GM21529 (cell line): ENCODE measurements around the gene LMAN2.
"Not testable (repeated sequence)": the region's sequence is repeated elsewhere in the genome, so short reads cannot be mapped to it uniquely, and the experiment has no call there.

Source experiments
- ATAC-seq: cut with Tn5 transposase; IDR thresholded peaks from one replicate; pipeline ENCODE4 v1.9.1; 2021; ENCODE audit not compliant: unreplicated experiment

LMAN2 gene

DNA sequence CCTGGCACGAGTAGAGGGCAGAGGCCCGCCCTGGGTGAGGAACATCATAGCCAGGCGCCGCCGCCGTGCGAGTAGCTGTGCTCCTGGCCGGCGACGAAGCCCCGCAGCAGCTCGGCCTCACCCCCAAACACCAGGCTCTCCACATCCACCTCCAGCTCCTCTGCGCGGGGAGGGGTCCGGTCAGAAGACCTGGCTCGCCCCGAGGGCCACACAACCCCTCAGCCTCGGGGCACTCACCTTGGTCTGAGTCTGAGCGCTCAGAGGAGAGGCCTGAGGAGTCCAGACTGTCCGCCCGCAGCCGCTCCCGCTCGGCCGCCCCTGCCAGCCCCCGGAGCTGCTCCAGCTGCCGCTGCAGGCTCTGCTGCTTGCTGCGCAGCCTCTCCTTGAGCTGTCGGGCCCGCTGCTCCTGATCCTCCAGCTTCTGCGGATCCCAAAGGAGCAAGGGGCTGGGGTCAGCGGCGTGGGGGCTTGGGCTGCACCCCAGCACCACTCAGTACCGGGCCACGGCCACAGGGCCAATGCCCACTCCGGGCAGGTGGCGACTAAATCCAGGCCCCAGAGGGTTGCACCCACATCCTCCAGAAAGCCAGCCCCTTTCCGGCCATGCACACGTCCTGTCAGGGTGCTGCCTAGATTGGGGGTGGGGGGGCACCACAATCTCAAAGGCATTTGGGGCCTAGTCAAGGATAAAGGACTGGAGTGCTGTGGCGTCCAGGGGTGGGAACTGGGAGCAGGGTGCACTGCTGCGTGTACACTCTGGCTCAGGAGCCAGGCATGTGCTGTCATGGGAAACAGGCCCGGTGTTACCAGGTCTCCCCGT, 43.7 kb downstream of the LMAN2 start:
- ATAC-seq: no peak

DNA sequence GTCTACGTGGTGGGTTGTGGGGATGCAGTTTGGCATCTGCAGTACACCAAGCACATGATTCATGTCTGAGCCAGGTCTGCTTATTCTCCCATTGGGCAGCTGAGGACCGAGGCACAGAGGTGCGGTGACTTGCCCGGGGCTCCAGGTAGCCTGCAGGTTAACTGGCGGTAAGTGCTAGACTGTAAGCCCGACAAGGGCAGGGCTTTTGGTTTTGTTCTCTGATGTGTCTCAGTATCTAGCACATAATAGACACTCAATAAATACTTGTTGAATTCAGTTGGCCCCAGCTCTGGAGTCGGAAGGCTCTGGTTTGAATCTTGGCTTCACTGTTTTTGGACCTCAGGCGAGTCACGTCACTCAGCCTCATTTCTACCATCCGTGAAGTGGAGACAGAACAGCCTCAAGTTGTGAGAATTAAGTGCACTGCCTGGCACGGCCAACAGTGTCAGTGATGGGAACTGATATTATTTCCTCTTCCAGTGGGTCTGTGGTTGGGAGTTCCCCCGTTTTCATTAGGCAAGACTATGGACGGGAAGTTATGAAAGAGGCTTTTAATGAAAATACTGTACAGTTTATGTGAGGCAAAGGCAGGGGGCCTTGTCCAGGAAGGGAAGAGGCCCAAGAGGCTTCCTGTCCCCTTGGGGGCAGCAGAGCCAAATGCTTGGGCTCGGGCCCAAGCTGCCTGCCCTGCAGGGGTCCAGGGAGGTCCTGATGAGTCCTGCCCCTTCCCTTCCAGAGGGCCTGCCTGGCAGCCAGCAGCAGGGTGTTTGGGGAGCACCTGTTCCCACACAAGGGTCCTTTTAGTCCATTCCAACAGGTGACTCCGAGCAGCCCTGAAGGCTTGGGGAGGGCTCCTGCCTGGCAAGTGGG, 44.6 kb downstream of the LMAN2 start:
- ATAC-seq: no peak

DNA sequence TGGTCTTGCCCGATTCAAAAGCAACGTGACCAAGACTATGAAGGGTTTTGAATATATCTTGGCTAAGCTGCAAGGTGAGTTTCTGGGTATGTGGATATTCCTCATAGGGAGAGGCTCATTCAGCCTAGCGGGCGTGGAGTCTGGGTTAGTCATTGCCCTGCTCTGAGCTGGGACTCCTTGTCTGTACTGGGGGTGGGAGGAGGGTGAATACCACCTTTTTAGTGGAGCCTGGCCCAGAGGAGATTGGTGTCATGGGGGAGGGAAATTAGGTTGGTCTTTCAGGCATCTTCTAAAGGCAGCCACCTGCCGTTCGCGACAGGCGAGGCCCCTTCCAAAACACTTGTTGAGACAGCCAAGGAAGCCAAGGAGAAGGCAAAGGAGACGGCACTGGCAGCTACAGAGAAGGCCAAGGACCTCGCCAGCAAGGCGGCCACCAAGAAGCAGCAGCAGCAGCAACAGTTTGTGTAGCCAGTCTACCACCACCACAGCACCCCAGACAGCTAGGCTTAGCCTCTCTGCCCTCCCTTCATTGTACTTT, 45.3 kb downstream of the LMAN2 start:
- ATAC-seq: not testable (repeated sequence)

DNA sequence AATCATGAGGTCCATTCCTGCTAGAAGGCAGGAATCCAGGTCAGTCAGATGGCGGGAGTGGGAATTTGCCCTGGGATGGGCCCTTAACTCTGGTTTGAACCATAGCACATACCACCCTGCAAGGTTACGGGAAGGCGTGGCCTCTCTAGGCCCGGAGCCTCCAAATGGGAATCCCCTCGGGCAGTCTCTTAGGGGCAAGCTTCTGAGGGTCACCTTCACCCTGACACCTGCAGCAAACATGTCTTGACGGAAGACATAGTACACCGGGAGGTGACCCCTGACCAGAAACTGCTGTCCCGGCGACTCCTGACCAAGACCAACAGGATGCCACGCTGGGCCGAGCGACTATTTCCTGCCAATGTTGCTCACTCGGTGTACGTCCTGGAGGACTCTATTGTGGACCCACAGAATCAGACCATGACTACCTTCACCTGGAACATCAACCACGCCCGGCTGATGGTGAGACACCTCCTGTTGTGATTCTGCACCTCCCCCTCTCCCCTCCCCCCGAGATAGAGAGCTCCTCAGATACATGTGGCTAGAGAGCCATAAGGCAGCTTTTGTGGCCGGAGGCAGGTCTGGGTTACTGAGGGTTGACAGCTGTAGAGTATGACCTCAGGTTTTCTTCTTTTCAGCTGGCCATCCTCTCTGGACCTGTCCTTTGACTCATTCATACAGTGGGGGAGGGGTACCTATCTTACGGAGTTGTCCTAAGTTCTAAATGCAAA, 46.9 kb downstream of the LMAN2 start:
- no peak for ATAC-seq

DNA sequence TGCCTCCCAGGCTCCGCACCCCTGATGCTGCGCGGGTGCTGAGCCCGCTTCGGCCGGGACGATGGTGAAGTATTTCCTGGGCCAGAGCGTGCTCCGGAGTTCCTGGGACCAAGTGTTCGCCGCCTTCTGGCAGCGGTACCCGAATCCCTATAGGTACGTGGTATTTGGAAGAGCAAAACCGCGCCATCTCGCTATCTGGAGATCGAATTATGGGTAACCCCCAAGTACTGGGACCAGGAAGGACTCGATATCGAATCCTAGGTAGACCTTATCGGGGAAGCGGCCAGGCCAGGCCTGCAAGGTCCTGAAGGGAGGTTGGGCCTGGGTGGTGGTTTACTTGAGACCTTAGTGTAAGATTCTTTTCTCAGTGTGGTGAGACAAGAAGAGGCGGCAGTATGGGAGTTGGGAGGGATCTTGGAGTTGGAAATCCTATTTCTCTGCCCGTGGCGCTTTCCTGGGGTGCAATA, 47.5 kb downstream of the LMAN2 start:
- no peak for ATAC-seq

DNA sequence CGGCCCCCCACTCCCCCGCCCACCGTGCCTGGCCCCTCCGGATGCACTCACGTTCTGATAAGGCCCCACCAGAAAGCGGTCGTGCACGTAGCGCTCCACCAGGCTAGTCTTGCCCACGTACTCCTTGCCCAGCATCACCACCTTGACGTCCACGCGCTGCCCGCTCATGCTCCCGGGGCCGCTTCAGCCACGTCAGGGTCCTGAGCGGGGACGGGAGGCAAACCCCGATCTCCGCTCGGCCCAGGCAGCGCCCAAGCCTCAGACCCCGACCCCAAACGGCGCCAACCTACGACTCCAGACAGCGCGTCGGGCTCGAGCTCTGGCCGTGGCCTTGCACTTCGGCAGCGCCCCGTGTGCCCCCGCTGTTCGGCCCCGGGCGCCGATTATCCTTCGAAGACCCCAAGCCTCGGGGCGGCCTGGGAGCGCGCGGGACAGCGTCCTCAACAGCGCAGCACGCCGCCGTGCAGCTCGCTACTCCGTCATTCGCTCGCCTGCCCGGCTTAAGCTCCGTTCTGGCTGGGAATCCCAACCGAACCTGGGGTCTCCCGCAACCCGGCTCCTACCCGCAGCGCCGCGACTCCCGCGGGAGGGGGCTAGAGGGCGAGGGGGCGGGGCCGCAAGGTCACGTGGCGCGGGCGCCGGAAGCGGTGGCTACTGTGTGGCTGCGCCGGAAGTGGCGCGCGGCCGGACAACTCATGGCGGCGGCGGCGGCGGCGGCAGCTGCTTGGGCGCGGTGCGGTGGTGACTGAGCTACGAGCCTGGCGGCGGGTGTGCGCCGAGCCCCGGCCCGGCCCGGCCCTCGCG, 48.1 kb downstream of the LMAN2 start, which contains the start of the genes PRELID1 and RAB24:
Gene PRELID1 (plus strand): TSS at position 679 of the 804 bp plus-strand sequence. CDS start 187 bp downstream, outside the sequence.
Gene RAB24 (minus strand): TSS at position 599 of the 804 bp plus-strand sequence. CDS start 431 bp downstream, at position 168.
- ATAC-seq: peak; percentile 47

DNA sequence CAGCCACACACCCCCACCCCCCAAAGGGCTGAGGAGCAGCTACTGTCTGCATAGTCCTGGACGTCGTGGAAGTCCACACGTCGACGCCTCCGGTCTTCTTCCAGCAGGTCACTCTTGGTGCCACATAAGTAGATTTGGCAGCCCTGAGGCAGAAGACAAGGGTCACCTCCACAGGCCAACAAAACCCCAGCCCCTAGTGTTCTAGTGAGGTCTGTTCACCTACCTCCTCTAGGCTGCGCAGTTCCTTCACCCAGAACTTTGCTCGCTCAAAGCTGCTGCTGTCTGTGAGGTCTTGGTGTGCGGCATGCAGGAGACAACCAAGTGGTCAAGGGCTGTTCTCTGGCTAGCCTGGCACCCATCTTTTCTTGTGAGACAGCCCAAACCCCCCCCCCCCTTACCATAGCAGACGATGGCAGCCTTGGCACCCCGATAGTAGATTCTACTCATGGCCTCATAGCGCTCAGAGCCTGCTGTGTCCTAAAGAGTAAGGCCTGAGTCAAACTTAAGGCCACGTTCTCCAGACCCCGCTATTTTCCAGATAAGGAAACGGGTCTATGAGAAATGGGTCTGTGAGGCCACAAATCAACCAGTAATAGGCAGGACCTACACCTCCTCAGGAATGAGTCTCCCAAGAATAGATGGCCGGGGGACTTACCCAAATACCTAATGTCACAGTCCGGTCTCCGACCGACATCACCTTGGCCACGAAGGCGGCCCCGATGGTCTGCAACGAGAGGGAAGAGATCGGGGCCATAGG, 48.9 kb downstream of the LMAN2 start:
- ATAC-seq: no peak

DNA sequence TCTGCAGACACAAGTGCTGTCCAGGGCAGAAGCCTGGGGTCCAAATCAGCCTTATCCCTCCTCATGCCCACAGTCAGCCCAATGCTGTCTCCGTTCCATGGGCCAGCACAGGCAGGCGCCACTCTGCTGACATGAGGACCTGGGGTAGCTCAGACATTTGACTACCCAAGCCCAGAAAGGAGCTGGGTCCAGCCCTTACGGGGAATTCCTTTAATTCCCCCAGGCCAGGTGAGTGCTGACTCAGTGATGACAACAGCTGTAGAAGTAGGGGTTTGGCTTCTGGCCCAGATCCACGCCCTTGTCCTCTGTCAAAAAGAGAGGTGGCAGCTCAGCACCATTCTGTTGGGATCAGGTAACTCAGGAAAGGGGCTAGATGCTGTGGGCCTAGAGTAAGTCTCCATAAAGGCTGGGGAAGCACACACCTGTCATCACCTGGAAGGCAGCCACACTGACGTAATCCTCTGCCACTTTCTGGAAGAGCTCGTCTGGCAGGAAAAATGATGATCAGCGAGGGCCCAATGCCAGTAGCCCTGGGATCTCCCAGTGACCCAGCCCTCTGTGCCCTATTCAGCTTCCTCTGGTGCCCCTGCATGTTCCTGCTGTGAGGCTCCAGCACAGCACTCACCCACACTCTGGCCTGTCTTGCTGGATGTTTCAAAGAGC, 49.8 kb downstream of the LMAN2 start:
- no peak for ATAC-seq

DNA sequence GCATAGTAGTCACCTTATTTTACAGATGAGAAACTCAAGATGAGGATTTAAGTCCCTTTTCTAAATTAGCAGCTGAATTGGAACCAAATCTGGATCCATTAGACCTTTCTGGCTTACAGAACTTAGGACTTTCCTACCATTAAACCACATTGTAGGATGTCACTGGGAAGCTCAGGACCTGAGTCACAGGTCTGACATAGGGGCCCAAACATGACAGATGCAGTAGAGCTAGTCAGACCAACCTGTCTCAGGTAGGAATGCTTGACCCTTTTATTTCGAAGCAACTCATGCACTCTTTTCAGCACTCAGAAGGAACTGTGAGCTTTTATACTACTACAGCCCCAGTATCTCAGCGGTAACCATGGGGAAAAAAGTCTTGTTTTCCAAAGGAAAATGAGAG, 50.5 kb downstream of the LMAN2 start:
- no peak for ATAC-seq

DNA sequence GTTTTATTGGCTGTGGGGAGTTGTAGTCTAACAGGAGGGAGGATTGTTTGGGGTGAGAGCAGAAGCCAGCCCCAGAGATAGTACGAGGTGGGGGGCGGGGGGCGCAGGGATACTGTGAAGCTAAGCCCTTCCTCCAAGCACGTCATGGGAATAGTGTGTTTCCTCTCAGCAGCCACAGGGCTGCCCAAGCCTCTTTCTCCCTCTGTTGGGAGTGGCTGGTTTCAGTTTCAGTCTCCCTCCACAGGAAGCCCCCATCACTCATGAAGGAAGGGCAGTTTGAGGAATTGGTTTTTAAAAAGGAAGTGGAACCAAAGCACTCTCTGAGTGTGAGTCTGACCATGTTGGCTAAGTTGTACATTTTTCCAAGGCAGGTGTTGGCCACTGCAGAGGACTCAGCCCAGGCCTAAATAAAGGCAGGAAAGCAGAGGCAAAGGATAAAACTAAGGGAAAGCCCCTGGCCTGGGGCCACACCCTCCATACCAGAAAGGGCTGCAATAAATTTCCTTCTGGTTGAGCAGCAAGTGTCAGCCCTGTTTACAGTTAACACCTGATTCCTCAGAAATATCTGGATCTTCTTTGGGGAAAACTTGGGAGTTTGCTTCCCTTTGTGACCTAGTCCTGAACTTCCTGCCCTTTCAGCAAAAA, 51.1 kb downstream of the LMAN2 start:
- ATAC-seq: peak; percentile 49

DNA sequence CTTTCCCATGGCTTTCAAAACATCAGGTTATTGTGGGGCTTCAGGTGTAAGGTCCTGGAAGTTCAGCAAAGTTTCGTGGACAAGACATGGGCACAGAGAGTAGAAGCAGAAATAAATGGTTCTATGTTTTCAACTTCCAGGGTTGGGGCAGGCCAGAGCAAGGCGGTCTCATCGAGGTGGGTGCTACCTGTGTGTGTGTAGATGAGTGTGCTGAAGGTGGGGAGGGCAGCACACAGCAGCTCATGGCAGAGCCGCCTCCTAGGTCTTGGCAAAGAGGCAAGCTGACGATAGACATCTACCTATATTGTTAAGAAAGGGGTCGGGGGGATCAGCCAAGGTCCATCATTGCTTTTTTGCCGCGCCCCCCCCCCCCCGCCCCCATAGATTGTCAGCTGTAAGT, 51.8 kb downstream of the LMAN2 start:
- ATAC-seq: no peak

DNA sequence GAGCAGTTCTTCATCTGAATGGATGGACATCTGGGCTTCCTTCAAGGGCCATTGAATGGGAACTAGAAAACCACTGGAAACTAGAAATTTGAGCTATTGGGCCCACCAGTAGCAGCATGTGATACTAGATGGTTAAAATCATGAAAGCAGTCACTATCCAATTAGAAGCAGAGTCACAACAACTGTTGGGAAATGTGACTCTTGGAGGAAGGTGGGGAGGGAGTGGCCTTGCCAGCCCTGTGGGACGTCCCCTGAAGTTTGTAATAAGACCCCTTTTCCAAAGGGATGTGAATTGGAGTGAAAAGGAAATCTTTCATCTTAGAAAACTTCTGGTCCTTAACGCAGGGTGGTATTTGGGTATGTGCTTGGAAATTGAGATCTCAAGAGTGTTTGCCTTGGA, 53.5 kb downstream of the LMAN2 start:
- no peak for ATAC-seq

DNA sequence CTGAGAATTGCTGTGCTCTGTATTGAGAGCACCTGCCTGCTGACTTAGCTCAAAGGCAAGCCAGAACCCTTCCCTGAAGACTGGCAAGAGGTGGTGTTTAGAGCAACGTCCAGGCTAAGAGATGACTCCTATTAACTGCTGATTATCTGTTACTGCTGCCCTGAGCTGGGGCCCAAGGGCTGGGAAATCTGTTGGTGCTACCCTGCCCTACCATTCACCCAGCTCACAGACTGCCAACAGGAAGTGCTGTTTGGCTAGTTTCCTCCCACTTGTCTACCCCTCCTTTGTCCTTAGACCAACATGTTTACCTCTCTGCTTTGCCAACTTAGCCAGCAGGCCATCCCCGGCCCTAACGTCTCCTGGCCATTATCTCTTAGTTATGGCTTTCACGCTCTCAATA, 54.9 kb downstream of the LMAN2 start:
- ATAC-seq: no peak

DNA sequence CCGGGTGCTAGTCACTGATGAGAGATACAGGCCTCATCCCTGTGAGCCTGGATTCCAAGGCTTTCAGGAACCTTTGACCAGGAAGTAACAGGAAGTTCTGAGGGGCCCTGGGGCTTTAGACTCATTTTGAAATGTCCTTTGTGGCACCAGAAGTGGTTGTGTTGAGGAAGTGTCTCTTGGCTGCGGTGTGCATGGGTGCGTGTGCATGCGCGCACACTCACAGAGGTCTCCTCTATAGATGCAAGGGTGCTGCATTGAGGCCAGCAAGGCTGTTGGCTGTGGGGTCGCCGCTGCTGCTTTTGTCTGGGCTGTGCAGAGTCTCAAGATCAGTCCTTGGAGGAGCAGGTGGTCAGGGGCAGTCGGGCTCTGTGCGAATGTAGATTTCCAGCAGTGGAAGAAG, 55.5 kb downstream of the LMAN2 start:
- no peak for ATAC-seq

DNA sequence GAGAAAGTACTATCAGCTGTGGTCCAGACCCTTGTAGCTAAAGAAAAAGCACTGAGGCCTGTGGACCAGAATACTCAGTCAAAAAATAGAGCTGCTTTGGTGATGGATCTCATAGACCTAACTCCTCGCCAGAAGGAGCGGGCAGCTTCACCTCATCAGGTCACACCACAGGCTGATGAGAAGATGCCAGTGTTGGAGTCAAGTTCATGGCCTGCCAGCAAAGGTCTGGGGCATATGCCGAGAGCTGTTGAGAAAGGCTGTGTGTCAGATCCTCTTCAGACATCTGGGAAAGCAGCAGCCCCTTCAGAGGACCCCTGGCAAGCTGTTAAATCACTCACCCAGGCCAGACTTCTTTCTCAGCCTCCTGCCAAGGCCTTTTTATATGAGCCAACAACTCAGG, 56.8 kb downstream of the LMAN2 start:
- no peak for ATAC-seq

DNA sequence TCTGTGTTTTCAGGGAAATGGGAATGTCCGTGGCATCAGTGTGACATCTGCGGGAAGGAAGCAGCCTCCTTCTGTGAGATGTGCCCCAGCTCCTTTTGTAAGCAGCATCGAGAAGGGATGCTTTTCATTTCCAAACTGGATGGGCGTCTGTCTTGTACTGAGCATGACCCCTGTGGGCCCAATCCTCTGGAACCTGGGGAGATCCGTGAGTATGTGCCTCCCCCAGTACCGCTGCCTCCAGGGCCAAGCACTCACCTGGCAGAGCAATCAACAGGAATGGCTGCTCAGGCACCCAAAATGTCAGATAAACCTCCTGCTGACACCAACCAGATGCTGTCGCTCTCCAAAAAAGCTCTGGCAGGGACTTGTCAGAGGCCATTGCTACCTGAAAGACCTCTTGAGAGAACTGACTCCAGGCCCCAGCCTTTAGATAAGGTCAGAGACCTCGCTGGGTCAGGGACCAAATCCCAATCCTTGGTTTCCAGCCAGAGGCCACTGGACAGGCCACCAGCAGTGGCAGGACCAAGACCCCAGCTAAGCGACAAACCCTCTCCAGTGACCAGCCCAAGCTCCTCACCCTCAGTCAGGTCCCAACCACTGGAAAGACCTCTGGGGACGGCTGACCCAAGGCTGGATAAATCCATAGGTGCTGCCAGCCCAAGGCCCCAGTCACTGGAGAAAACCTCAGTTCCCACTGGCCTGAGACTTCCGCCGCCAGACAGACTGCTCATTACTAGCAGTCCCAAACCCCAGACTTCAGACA, 57.5 kb downstream of the LMAN2 start:
- ATAC-seq: no peak

DNA sequence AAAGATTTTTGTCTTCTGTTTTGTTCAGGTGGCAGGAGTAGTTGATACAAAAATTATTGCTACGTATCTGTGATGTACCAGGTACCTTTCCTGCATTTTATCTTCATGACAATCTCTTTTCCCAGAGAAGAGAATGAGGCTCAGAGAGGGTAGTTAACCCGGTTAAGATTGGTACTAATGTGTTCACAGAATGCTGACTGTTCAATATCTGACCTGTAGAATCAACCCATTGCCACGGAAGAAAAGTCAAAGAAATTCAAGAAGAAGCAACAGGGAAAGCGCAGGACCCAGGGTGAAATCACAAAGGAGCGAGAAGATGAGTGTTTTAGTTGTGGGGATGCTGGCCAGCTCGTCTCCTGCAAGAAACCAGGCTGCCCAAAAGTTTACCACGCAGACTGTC, 59.7 kb downstream of the LMAN2 start:
- no peak for ATAC-seq
